ENCODE measurements around the gene SMS. TPM values are rescaled to one million over a fixed set of nuclear protein-coding genes. Genes with fewer than 3 reads are reported as not detected.

Gene SMS
- total and polyA plus RNA-seq, 2 of the 4 experiments (the other 2 are of a cell fraction): 176 to 230 TPM

DNA sequence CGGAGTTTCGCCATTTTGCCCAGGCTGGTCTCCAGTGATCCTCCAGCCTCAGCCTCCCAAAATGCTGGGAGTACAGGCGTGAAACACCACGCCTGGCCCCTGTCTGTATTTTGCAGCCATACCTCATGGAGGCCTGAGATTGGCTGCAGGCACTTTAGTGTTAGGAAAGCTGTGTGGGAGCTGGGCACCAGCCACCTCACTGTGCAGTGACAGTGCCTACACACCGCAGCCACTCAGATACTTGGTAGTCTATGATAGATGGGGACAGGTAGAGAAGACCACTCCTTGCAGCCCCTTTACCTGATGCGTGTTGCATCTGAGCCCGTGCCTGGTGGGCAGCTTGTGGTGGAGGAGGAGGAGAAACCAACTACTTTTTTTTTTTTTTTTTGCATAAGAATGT is 16.3 kb downstream of the SMS start:
- H3K4me3 ChIP-seq (ENCODE audit: insufficient read depth, low read depth, low read length): no peak overlapping the region
- peaks cover 0 to 8% of the 10 kb centered on the region in 2 experiments; a peak in 1 of 4 replicates for H3K79me1 ChIP-seq (ENCODE audit: low read depth in 1 of 2, low read length in 2 of 2)
- 67% methylated on average over 1 of the region's 7 CpGs; no CpG with 5 or more reads in 1 of the 2 experiments for WGBS, 2 experiments (ENCODE audit: extremely low coverage in 2 of 2, insufficient read length in 1 of 2)
- no peak overlapping the region for H4K8ac ChIP-seq (ENCODE audit: low read depth in 2 of 2, low read length in 2 of 2)
- H3K23ac ChIP-seq (ENCODE audit: low read depth, low read length): no peak overlapping the region
- in situ Hi-C loops (cut with MboI; ENCODE audit: low sequenced_read_pairs): no loop called here
- dilution Hi-C loops (cut with HindIII; ENCODE audit: low sequenced_read_pairs, unreplicated experiment): no loop called here
- ATAC-seq (ENCODE audit: low read depth) (no peak), DNase-seq (no peak)
- no peak overlapping the region for H4K91ac ChIP-seq (ENCODE audit: insufficient read depth, low read depth, low read length)
- no peak overlapping the region for H2AK9ac ChIP-seq (replicated peaks; ENCODE audit: low read depth, low read length, poor library complexity)
- H4K5ac ChIP-seq (ENCODE audit: low read depth, low read length): no peak overlapping the region
- no peak overlapping the region for H3K14ac ChIP-seq (replicated peaks; ENCODE audit: low read depth, low read length)
- no peak overlapping the region for H3K56ac ChIP-seq (ENCODE audit: extremely low read depth, insufficient read depth, low read length)
- H2BK5ac ChIP-seq (ENCODE audit: low read depth, low read length, poor library complexity, severe bottlenecking): no peak overlapping the region
- H2BK120ac ChIP-seq (ENCODE audit: low read depth, low read length): no peak overlapping the region
- H3K4me2 ChIP-seq (ENCODE audit: low read depth, low read length): no peak overlapping the region
- H3K36me3 ChIP-seq (ENCODE audit: control insufficient read depth, insufficient read depth, low read length): peaks cover 5% of the 10 kb centered on the region; the same call in 1 of the 2 replicates
- CTCF ChIA-PET: interaction anchor here (0.6 kb wide), 1 partner anchor 88 kb away, joined by 3 read pairs; no protein-coding TSS in a partner anchor
- peaks cover 4% of the 10 kb centered on the region; the same call in 1 of the 2 replicates for H3K27me3 ChIP-seq (ENCODE audit: control insufficient read depth, insufficient read depth, low read length)
- no peak overlapping the region for H3K18ac ChIP-seq (ENCODE audit: low read depth, low read length)
- no peak overlapping the region for H2AFZ ChIP-seq (replicated peaks; ENCODE audit: low read length, poor library complexity)
- H2AK5ac ChIP-seq (ENCODE audit: low read depth, low read length): no peak overlapping the region
- H3K9ac ChIP-seq (ENCODE audit: low read depth, low read length): no peak overlapping the region
- no peak overlapping the region for H3K27ac ChIP-seq (ENCODE audit: insufficient read depth, low read length)
- TF ChIP-seq RFX5 (IDR thresholded peaks at IDR 0.05; ENCODE audit: low read depth, low read length) (no peak), NFE2L2 (IDR thresholded peaks at IDR 0.05; ENCODE audit: low read depth, low read length) (no peak), SMC3 (IDR thresholded peaks at IDR 0.05; ENCODE audit: low read depth, low read length) (no peak), MXI1 (IDR thresholded peaks at IDR 0.05; ENCODE audit: borderline replicate concordance, low read depth, low read length) (no peak), BHLHE40 (IDR thresholded peaks at IDR 0.05; ENCODE audit: low read depth, low read length) (no peak), MAFK (IDR thresholded peaks at IDR 0.05; ENCODE audit: low read depth, low read length) (no peak), RCOR1 (IDR thresholded peaks at IDR 0.05; ENCODE audit: insufficient replicate concordance, low read length) (no peak), CEBPB (IDR thresholded peaks at IDR 0.05; ENCODE audit: low read depth, low read length) (no peak), MAZ (IDR thresholded peaks at IDR 0.05; ENCODE audit: borderline replicate concordance, low read depth, low read length) (no peak), POLR2A (IDR thresholded peaks at IDR 0.05; ENCODE audit: low read depth, low read length) (no peak), CHD1 (IDR thresholded peaks at IDR 0.05; ENCODE audit: low read depth, low read length) (no peak), RAD21 (IDR thresholded peaks at IDR 0.05; ENCODE audit: low read length) (no peak)
- TF ChIP-seq, protein P1, sequence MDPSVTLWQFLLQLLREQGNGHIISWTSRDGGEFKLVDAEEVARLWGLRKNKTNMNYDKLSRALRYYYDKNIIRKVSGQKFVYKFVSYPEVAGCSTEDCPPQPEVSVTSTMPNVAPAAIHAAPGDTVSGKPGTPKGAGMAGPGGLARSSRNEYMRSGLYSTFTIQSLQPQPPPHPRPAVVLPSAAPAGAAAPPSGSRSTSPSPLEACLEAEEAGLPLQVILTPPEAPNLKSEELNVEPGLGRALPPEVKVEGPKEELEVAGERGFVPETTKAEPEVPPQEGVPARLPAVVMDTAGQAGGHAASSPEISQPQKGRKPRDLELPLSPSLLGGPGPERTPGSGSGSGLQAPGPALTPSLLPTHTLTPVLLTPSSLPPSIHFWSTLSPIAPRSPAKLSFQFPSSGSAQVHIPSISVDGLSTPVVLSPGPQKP (IDR thresholded peaks at IDR 0.05; ENCODE audit: borderline replicate concordance, low read depth, low read length): no peak
- TF ChIP-seq, protein P2, sequence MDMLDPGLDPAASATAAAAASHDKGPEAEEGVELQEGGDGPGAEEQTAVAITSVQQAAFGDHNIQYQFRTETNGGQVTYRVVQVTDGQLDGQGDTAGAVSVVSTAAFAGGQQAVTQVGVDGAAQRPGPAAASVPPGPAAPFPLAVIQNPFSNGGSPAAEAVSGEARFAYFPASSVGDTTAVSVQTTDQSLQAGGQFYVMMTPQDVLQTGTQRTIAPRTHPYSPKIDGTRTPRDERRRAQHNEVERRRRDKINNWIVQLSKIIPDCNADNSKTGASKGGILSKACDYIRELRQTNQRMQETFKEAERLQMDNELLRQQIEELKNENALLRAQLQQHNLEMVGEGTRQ (IDR thresholded peaks at IDR 0.05; ENCODE audit: low read depth, low read length): no peak
- intact Hi-C loops (cut with micrococcal nuclease): no loop called here
- no peak overlapping the region for H2BK15ac ChIP-seq (ENCODE audit: low read depth, low read length)
- no peaks in the 10 kb centered on the region for H3K9me3 ChIP-seq (ENCODE audit: control insufficient read depth, insufficient read depth, low read length)
- BruUV-seq (replicated peaks): no TSS peak
- POLR2A ChIA-PET (ENCODE audit: unreplicated experiment): no interaction called here
- no peak overlapping the region for H3K4ac ChIP-seq (ENCODE audit: low read depth, low read length)
- H3K4me1 ChIP-seq (ENCODE audit: control insufficient read depth, insufficient read depth, low read length): peaks cover 12% of the 10 kb centered on the region
- H2BK20ac ChIP-seq (ENCODE audit: low read depth, low read length): no peak overlapping the region
- peaks cover 24% of the 10 kb centered on the region for H3K9me1 ChIP-seq (ENCODE audit: insufficient read depth, low read length)
- H4K20me1 ChIP-seq (ENCODE audit: insufficient read depth, low read length): peaks cover 88% of the 10 kb centered on the region
